Gastroesophageal sphincter (tissue), 3 donors: ENCODE results near the gene CD38.

Source experiments
- CTCF ChIP-seq, 4 experiments: fragments of 200-600 bp in 2 of 4; fragments of 450-650 bp in 2 of 4; sonication (generic) in 1 of 4; IDR thresholded peaks; one replicate each; pipeline ENCODE4 v1.5.1; 2017 to 2019; ENCODE audit warnings: antibody characterized with exemption in 4 of 4, mild to moderate bottlenecking in 2 of 4, moderate library complexity in 2 of 4
- POLR2A ChIP-seq, 2 donors: fragments of 450-650 bp; IDR thresholded peaks; one replicate each; pipeline ENCODE4 v1.6.1; 2017; ENCODE audit warnings: antibody characterized with exemption in 2 of 2, mild to moderate bottlenecking in 2 of 2, moderate library complexity in 1 of 2

GRCh38 chr4:15888515-15888914 is 110.4 kb downstream of the CD38 start:
- TF ChIP-seq POLR2A (IDR thresholded peaks at IDR 0.05) (no peak), CTCF (IDR thresholded peaks at IDR 0.05) (no peak)
